ENCODE results near the gene HOXA3. TPM values are rescaled to one million over a fixed set of nuclear protein-coding genes. Genes with fewer than 3 reads are reported as not detected.

The HOXA3 gene
- total RNA-seq, 1 donor from 2014 or later: not detected

- H3K36me3 Mint-ChIP-seq (ENCODE audit: low read depth): no peaks in the 10 kb centered on the region
- TF ChIP-seq CTCF (IDR thresholded peaks at IDR 0.05): no peak
- H3K4me3 Mint-ChIP-seq: no peak overlapping the region
- H3K27ac Mint-ChIP-seq: no peak overlapping the region
- DNase-seq: no peak
- H3K27me3 Mint-ChIP-seq: peaks cover 5% of the 10 kb centered on the region
- CTCF ChIA-PET: no interaction called here
- POLR2A ChIA-PET: no interaction called here
- intact Hi-C loops (cut with micrococcal nuclease): no loop called here
- H3K9me3 Mint-ChIP-seq: no peaks in the 10 kb centered on the region
- H3K4me1 Mint-ChIP-seq: peaks cover 8% of the 10 kb centered on the region
- ATAC-seq (ENCODE audit: low read depth): no peak
These were observed 71.4 kb downstream of the HOXA3 start for GRCh38 chr7:27080844-27081436.

- H3K27me3 Mint-ChIP-seq: peaks cover 4% of the 10 kb centered on the region
- no peak for ATAC-seq (ENCODE audit: low read depth)
- TF ChIP-seq CTCF (IDR thresholded peaks at IDR 0.05): no peak
- H3K27ac Mint-ChIP-seq: no peak overlapping the region
- peaks cover 8% of the 10 kb centered on the region for H3K4me1 Mint-ChIP-seq
- intact Hi-C loops (cut with micrococcal nuclease): no loop called here
- no peak for DNase-seq
- CTCF ChIA-PET: no interaction called here
- no peaks in the 10 kb centered on the region for H3K9me3 Mint-ChIP-seq
- no peak overlapping the region for H3K4me3 Mint-ChIP-seq
- POLR2A ChIA-PET: no interaction called here
- H3K36me3 Mint-ChIP-seq (ENCODE audit: low read depth): no peaks in the 10 kb centered on the region
These were observed 73.0 kb downstream of the HOXA3 start for GRCh38 chr7:27079234-27079975.

GRCh38 chr7:27078616-27079233 lies 73.7 kb downstream of the HOXA3 start:
- TF ChIP-seq CTCF (IDR thresholded peaks at IDR 0.05): no peak
- ATAC-seq (ENCODE audit: low read depth) (no peak), DNase-seq (no peak)
- Mint-ChIP-seq H3K27ac (no peak overlapping the region), H3K9me3 (no peaks in the 10 kb centered on the region), H3K4me1 (peaks cover 8% of the 10 kb centered on the region), H3K27me3 (peaks cover 4% of the 10 kb centered on the region), H3K4me3 (no peak overlapping the region), H3K36me3 (ENCODE audit: low read depth) (no peaks in the 10 kb centered on the region)
- intact Hi-C loops (cut with micrococcal nuclease): no loop called here
- POLR2A ChIA-PET: no interaction called here
- CTCF ChIA-PET: no interaction called here

- CTCF ChIA-PET: no interaction called here
- Mint-ChIP-seq H3K4me1 (no peaks in the 10 kb centered on the region), H3K9me3 (no peaks in the 10 kb centered on the region), H3K36me3 (ENCODE audit: low read depth) (no peaks in the 10 kb centered on the region), H3K27ac (no peak overlapping the region), H3K4me3 (no peak overlapping the region), H3K27me3 (peaks cover 4% of the 10 kb centered on the region)
- intact Hi-C loops (cut with micrococcal nuclease): no loop called here
- no peak for ATAC-seq (ENCODE audit: low read depth)
- TF ChIP-seq CTCF (IDR thresholded peaks at IDR 0.05): no peak
- POLR2A ChIA-PET: no interaction called here
- no peak for DNase-seq
These were observed 79.3 kb downstream of the HOXA3 start for GRCh38 chr7:27073076-27073475.

- Mint-ChIP-seq H3K36me3 (ENCODE audit: low read depth) (no peaks in the 10 kb centered on the region), H3K27me3 (peaks cover 4% of the 10 kb centered on the region), H3K27ac (no peak overlapping the region), H3K4me1 (no peaks in the 10 kb centered on the region), H3K9me3 (no peaks in the 10 kb centered on the region), H3K4me3 (no peak overlapping the region)
- ATAC-seq (ENCODE audit: low read depth) (no peak), DNase-seq (no peak)
- intact Hi-C loops (cut with micrococcal nuclease): no loop called here
- TF ChIP-seq CTCF (IDR thresholded peaks at IDR 0.05): no peak
- ChIA-PET CTCF (no interaction called here), POLR2A (no interaction called here)
These were observed 80.6 kb downstream of the HOXA3 start for GRCh38 chr7:27071622-27072390.
